A673 (cell line): ENCODE results near the gene TLE6.

Source experiments
- CTCF ChIP-seq: fragments of 300-800, 200-600 bp; sonication (generic); conservative IDR thresholded peaks from 2 replicates; pipeline ENCODE4 v1.5.1; 2017; ENCODE audit warnings: low read depth, mild to moderate bottlenecking, antibody characterized with exemption, low read length, moderate library complexity, mixed read lengths
- EZH2 ChIP-seq: fragments of 200-600 bp; sonication (generic); IDR thresholded peaks from 2 replicates; pipeline ENCODE4 v1.6.1; 2017; ENCODE audit warnings: borderline replicate concordance, low read depth, mild to moderate bottlenecking, mixed read lengths, antibody characterized with exemption, low read length; ENCODE audit not compliant: poor library complexity, severe bottlenecking

DNA sequence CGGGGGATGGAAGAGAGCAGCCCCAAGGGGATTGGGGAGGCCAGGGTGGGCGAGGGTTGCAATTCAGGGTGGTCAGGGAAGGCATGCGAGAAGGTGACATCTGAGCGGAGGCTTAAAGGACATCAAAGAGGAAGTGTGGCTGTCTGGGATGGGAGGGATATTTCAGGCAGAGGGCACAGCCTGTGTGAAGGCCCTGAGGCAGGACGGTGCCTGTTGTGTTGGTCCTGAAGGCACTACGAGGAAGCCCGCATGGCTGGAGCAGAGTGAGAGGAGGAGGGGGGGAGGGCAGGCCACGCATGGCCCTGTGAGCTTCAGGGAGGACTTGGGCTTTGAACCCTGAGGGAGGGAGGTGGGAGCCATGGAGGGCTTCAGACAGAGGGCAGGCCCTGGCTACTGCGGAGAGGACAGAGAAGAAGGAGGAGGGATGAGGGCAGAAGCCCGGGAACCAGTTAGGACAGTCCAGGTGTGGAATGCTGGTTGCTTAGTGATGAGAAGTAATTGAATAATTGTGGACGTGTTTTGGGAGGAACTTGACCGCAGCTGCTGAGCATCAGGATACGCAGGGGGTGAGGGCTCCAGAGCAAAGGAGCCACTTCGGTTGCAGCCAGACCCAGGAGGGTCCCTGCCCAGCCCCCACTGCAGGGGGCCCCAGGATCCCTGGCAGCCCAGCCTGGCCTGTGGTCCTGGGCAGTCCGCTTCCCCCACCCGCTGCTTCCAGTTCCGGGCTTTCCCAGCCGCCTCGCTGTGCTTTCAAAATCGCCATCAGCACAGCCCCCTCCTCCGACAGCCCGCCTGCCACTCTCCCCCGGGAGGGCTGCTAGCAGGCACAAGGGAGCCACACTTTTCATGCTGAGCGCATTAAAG, 6.2 kb downstream of the TLE6 start:
- TF ChIP-seq CTCF (no peak), EZH2 (no peak)
